CD4-positive, alpha-beta memory T cell (primary cell): ENCODE results near the gene HDAC4. TPM values are rescaled to one million over a fixed set of nuclear protein-coding genes. Genes with fewer than 3 reads are reported as not detected.
A peak's percentile ranks its signal among the peaks of the same experiment; 100 is the strongest.
"Not testable (repeated sequence)": the region's sequence is repeated elsewhere in the genome, so short reads cannot be mapped to it uniquely, and the experiment has no call there.

Experiments
- CTCF ChIA-PET: fragments of 350-600 bp; sonication (Branson Sonifier 250); formaldehyde crosslinking; loops from one replicate; lab custom pipeline; 2021; ENCODE audit warnings: inconsistent platforms; ENCODE audit not compliant: partially characterized antibody; lab: Charles Lee
- POLR2A ChIA-PET: fragments of 350-600 bp; sonication (Branson Sonifier 250); formaldehyde crosslinking; loops from one replicate; lab custom pipeline; 2021; ENCODE audit not compliant: partially characterized antibody; lab: Charles Lee
- DNase-seq, 5 donors: peaks; one replicate each; pipeline versions ENCODE4 v3.0.0 to v3.0.0-alpha.2; 2020 to 2022; ENCODE audit warnings: mixed read lengths in 1 of 5
- H3K27ac ChIP-seq: one replicate; pipeline ENCODE4 v1.7.0; 2013; ENCODE audit warnings: low read depth, low read length
- H3K27me3 ChIP-seq: 2 replicates; pipeline ENCODE4 v1.7.0; 2013; ENCODE audit warnings: mild to moderate bottlenecking, low read length, moderate library complexity; ENCODE audit not compliant: insufficient read depth
- H3K36me3 ChIP-seq: 2 replicates; pipeline ENCODE4 v1.7.0; 2013; ENCODE audit warnings: mild to moderate bottlenecking, low read length, moderate library complexity; ENCODE audit not compliant: insufficient read depth
- H3K4me1 ChIP-seq: 2 replicates; pipeline ENCODE4 v1.7.0; 2013; ENCODE audit warnings: mild to moderate bottlenecking, low read length, moderate library complexity; ENCODE audit not compliant: insufficient read depth
- H3K4me3 ChIP-seq, 2 donors: one replicate each; pipeline ENCODE4 v1.7.0; 2013; ENCODE audit warnings: low read length in 2 of 2, mild to moderate bottlenecking in 1 of 2
- H3K9me3 ChIP-seq, 2 donors: one replicate each; pipeline ENCODE4 v1.7.0; 2013; ENCODE audit warnings: low read length in 2 of 2, control low read depth in 1 of 2; ENCODE audit not compliant: control insufficient read depth in 1 of 2
- H3K27ac Mint-ChIP-seq, 7 donors: one replicate each; pipeline ENCODE4 v1.8.0; 2020 to 2021; ENCODE audit warnings: mixed read lengths in 7 of 7, mild to moderate bottlenecking in 6 of 7, inconsistent platforms in 3 of 7, moderate library complexity in 3 of 7
- H3K27me3 Mint-ChIP-seq, 2 donors: one replicate each; pipeline ENCODE4 v1.8.0; 2020 to 2021; ENCODE audit warnings: mixed read lengths in 2 of 2
- H3K36me3 Mint-ChIP-seq, 2 donors: one replicate each; pipeline ENCODE4 v1.8.0; 2020 to 2021; ENCODE audit warnings: mixed read lengths in 2 of 2, inconsistent platforms in 1 of 2, mild to moderate bottlenecking in 1 of 2
- H3K4me1 Mint-ChIP-seq, 4 donors: one replicate each; pipeline ENCODE4 v1.8.0; 2020 to 2021; ENCODE audit warnings: mixed read lengths in 4 of 4, mild to moderate bottlenecking in 1 of 4
- H3K4me3 Mint-ChIP-seq, 8 donors: one replicate each; pipeline ENCODE4 v1.8.0; 2020 to 2021; ENCODE audit warnings: mixed read lengths in 8 of 8, mild to moderate bottlenecking in 7 of 8, moderate library complexity in 6 of 8, inconsistent platforms in 3 of 8
- H3K9me3 Mint-ChIP-seq, 8 donors: one replicate each; pipeline ENCODE4 v1.8.0; 2020 to 2021; ENCODE audit warnings: mixed read lengths in 8 of 8, mild to moderate bottlenecking in 5 of 8, inconsistent platforms in 3 of 8, moderate library complexity in 1 of 8
- intact Hi-C: fragments of 100-400 bp; cut with micrococcal nuclease; formaldehyde crosslinking; loops from one replicate; pipeline ENCODE4 v1.15.1; 2023
- polyA plus RNA-seq, 2 donors: library from polyadenylated mRNA; unstranded; fragments of 300-500 nt; fragmentation: Illumina TruSeq; gene quantifications; one replicate each; pipeline ENCODE4 v1.2.3, GENCODE V29; 2021
- total RNA-seq, 2 experiments: library from RNA; stranded (reverse); gene quantifications; one replicate each; pipeline ENCODE4 v1.2.3, GENCODE V29; 2021

Gene HDAC4
- total RNA-seq (10 to 100 TPM; 50.2 to 59.7 TPM), polyA plus RNA-seq (10 to 100 TPM in 1 of 2 donors, 1 to 10 TPM in 1; 1.4 to 10.6 TPM)

DNA sequence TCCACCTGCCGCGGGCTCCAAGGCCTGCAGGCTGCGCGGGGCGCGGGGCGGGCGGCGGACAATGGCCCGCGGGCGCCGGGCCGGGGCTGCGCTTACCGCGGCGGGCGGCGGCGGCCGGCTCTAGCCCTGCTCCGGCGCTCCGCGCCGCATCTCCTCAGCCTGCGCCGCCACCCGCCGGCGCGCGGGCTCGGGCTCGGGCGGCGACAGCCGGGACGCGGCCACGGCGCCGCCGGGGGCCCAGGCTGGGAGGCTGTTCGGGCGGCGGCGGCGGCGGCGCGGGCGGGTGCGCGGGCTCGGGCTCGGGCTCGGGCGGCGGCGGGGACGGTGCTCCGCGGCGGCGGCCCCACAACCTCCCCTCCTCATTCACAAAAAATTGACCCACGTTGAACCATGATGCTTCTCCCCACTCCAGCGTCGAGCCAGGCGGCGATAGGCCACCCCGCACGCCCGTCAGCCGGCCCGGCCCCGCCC is at the start of gene HDAC4:
TSS of gene HDAC4 (minus strand) at position 425 of the 471 bp plus-strand sequence. CDS start 48,321 bp downstream, outside the sequence.
- no peaks in the 10 kb centered on the region for H3K27me3 Mint-ChIP-seq
- H3K27ac ChIP-seq = peak within 1 kb of the TSS; percentile 100
- peaks cover 15 to 58% (median 35%) of the 10 kb centered on the region in 4 donors for H3K4me1 Mint-ChIP-seq
- no peaks in the 10 kb centered on the region for H3K27me3 ChIP-seq
- H3K4me3 Mint-ChIP-seq = peak within 1 kb of the TSS; percentile 92 to 98 (median 93)
- peaks cover 30% of the 10 kb centered on the region for H3K4me1 ChIP-seq
- H3K36me3 ChIP-seq = no peaks in the 10 kb centered on the region
- no peak for DNase-seq
- no peaks in the 10 kb centered on the region for H3K9me3 ChIP-seq
- ChIA-PET POLR2A (interaction anchor here (0.6 to 2.7 kb wide), 29 partner anchors 10 to 625 kb away, joined by 3 to 38 read pairs (median 4); no protein-coding TSS in a partner anchor), CTCF (interaction anchor here (0.7 to 1.2 kb wide), 4 partner anchors 20 to 625 kb away, joined by 3 to 12 read pairs (median 4); partner anchors contain the start of gene NDUFA10)
- H3K4me3 ChIP-seq = peak within 1 kb of the TSS; percentile 87 to 89
- peak within 1 kb of the TSS; percentile 94 to 100 (median 98) for H3K27ac Mint-ChIP-seq
- intact Hi-C loops = loop anchor here (1.0 to 10.0 kb wide), 9 partner anchors 20 to 1162 kb away; partner anchors contain the start of genes DUSP28 and NDUFA10
- H3K9me3 Mint-ChIP-seq = no peaks in the 10 kb centered on the region
- peaks cover 0 to 9% of the 10 kb centered on the region in 2 donors for H3K36me3 Mint-ChIP-seq

DNA sequence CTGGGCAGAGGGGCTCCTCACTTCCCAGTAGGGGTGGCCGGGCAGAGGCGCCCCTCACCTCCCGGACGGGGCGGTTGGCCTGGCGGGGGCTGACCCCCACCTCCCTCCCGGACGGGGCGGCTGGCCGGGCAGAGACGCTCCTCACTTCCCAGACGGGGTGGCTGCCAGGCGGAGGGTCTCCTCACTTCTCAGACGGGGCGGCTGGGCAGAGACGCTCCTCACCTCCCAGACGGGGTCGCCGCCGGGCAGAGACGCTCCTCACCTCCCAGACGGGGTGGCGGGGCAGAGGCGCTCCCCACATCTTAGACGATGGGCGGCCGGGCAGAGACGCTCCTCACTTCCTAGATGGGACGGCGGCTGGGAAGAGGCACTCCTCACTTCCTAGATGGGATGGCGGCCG is 48.6 kb upstream of the HDAC4 start:
- H3K4me3 ChIP-seq, DNase-seq, intact Hi-C loops, POLR2A ChIA-PET, H3K27me3 ChIP-seq, H3K36me3 ChIP-seq, H3K4me1 ChIP-seq, H3K4me3 Mint-ChIP-seq, H3K27ac ChIP-seq, CTCF ChIA-PET, H3K4me1 Mint-ChIP-seq, H3K9me3 ChIP-seq, H3K27me3 Mint-ChIP-seq, H3K27ac Mint-ChIP-seq: not testable (repeated sequence)
- H3K36me3 Mint-ChIP-seq = peaks cover 2 to 16% of the 10 kb centered on the region in 2 donors
- H3K9me3 Mint-ChIP-seq = peaks cover 2 to 36% (median 30%) of the 10 kb centered on the region in 8 donors

DNA sequence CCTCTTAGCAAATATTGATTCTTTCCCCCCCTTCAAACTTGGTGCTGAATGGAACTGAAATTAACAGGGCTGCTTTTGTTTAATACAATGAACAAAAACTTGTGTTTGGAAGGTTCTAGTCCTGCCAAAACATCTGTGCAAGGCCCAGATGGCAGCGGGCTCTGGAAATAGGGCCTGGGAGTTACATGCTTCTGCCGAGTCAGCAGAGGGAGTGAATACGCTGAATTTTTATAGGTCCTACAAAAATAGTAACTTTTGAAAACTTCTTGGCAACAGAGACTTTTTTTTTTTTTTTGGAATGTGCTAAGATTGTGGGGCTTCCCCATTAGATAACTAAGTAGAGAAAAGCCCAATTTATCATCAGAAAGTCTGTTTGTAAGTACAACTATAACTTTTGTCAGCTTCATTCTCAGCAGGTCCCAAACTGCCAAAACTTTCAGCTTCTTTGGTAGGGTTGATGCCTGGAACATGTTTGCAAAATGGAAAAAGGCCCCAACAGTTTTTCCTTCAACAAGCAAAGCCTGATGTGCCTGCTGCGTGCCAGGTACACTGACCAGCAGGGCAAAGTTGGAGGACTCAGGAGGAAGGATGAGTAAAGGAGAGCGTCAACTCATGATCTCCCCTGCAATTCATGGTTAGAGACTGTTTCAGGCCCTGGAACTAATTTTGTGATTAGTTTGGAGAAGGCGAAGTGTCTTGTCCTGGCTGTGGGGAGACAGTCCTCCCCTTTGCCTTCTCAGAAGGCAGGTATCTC is 45.1 kb upstream of the HDAC4 start:
- H3K27me3 Mint-ChIP-seq = peaks cover 11 to 14% of the 10 kb centered on the region in 2 donors
- Histone ChIP-seq H3K4me3 (no peak overlapping the region), H3K36me3 (no peaks in the 10 kb centered on the region), H3K4me1 (peaks cover 13% of the 10 kb centered on the region), H3K9me3 (no peaks in the 10 kb centered on the region), H3K27ac (no peak overlapping the region), H3K27me3 (peaks cover 7% of the 10 kb centered on the region)
- no peak overlapping the region for H3K27ac Mint-ChIP-seq
- H3K4me1 Mint-ChIP-seq = peaks cover 9 to 21% (median 14%) of the 10 kb centered on the region in 4 donors
- peaks cover 0 to 2% of the 10 kb centered on the region in 2 donors for H3K36me3 Mint-ChIP-seq
- DNase-seq = no peak
- H3K4me3 Mint-ChIP-seq = no peak overlapping the region
- H3K9me3 Mint-ChIP-seq = peaks cover 0 to 5% (median 3%) of the 10 kb centered on the region in 8 donors
- CTCF ChIA-PET = no interaction called here
- intact Hi-C loops = no loop called here
- POLR2A ChIA-PET = no interaction called here

DNA sequence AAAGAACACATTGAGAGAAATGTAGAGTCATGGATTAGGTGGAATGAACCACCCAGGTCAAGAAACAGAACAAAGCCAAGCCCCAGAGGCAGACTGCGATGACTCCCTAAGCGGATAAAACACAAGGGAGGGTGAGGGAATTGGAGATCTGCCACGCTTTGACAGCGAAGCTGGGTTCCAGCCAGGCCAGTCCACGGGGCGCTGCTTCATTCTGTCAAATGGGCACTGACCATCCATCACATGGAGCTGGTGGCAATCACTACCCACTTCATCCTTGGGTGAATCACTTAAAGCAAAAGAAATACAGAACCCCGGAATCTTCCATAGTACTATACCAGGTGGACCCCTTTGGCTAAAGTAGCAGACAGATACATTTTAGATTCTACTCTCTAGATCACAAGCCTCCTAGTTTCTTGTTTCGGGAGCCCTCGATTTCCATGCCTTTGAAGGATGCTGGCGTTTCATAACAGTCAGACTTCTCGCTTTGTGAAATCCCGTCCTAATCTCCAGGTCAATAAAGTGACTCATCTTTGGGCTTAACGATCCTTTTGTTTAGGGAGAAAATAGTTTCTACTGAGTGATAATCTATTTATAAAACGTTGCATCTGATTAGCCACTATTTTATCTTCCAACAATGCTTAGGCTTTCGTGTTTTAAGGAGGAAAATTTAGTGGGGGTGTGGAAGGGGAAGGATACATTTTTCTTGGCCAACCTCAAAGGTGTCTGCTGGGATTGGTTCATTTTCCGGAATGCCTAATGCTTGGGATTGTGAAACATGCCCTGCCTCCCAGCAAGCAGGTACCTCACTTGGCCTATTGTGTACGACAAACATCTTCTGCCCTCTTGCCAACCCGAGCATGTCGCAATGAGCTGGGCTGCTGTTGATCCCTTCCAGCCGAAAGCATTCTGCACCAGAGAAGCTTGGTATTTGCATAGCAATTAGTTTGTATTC is 44.1 kb upstream of the HDAC4 start:
- Mint-ChIP-seq H3K27me3 (peaks cover 13 to 21% of the 10 kb centered on the region in 2 donors), H3K27ac (no peak overlapping the region), H3K4me1 (peaks cover 9 to 25% (median 19%) of the 10 kb centered on the region in 4 donors), H3K4me3 (no peak overlapping the region), H3K9me3 (peaks cover 0 to 2% (median 0%) of the 10 kb centered on the region in 8 donors), H3K36me3 (no peaks in the 10 kb centered on the region)
- H3K4me1 ChIP-seq = peaks cover 16% of the 10 kb centered on the region
- H3K4me3 ChIP-seq = no peak overlapping the region
- intact Hi-C loops = no loop called here
- POLR2A ChIA-PET = no interaction called here
- DNase-seq = no peak
- CTCF ChIA-PET = interaction anchor here (0.6 kb wide), 1 partner anchor 237 kb away, joined by 6 read pairs; no protein-coding TSS in a partner anchor
- peaks cover 9% of the 10 kb centered on the region for H3K27me3 ChIP-seq
- H3K9me3 ChIP-seq = no peaks in the 10 kb centered on the region
- no peaks in the 10 kb centered on the region for H3K36me3 ChIP-seq
- no peak overlapping the region for H3K27ac ChIP-seq

DNA sequence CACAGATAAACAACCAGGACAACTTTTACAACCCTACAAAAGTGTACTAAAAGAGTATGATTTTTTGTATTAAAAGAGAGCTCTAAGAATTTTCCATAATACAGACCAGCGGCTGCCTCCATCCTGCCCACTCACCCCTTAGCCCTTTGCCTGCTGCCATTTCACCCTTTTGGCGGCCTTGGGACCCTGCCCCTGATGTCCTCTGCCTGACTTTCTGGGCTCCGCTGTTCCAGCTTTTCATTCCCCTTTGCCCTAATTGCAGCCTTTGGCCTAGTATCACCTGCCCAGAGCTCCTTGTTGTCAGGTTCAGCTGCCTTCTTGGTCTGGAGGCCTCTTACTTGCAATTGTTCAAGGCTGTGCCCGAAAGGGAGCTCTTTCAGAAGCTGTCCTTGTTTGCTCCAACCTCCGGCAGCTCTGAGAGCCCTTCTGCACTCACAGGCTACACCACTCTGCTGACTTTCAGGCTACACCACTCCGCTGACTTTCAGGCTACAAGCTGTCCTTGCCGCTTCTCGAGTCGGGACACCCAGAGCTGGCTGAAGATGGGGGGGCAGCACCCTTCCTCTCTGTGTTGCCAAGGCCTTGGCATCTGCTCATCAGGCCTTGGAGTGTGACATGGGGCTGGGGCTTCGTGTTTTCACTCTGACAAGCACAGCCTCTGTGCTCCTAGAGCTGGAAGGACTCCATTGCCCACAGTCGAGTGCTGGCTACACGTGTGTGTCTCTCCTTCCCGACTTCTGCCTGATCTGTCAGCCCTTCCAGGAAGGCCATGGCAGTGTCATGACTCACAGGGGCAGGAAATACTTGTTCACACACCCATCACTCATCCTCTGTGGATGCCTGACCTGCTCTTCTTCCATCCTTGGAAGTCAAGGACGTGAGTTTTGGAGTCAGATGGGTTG is 43.1 kb upstream of the HDAC4 start:
- ChIA-PET POLR2A (interaction anchor here (1.2 kb wide), 1 partner anchor 12 kb away, joined by 4 read pairs; no protein-coding TSS in a partner anchor), CTCF (no interaction called here)
- Histone ChIP-seq H3K4me3 (no peak overlapping the region), H3K4me1 (peaks cover 16% of the 10 kb centered on the region), H3K27ac (no peak overlapping the region), H3K27me3 (peaks cover 9% of the 10 kb centered on the region), H3K36me3 (no peaks in the 10 kb centered on the region), H3K9me3 (no peaks in the 10 kb centered on the region)
- DNase-seq = no peak
- peak overlapping the region in 1 of 8 donors; percentile 36 for H3K4me3 Mint-ChIP-seq
- peaks cover 0 to 2% (median 0%) of the 10 kb centered on the region in 8 donors for H3K9me3 Mint-ChIP-seq
- intact Hi-C loops = no loop called here
- H3K4me1 Mint-ChIP-seq = peaks cover 9 to 25% (median 19%) of the 10 kb centered on the region in 4 donors
- H3K36me3 Mint-ChIP-seq = no peaks in the 10 kb centered on the region
- H3K27me3 Mint-ChIP-seq = peaks cover 20 to 24% of the 10 kb centered on the region in 2 donors
- H3K27ac Mint-ChIP-seq = no peak overlapping the region

DNA sequence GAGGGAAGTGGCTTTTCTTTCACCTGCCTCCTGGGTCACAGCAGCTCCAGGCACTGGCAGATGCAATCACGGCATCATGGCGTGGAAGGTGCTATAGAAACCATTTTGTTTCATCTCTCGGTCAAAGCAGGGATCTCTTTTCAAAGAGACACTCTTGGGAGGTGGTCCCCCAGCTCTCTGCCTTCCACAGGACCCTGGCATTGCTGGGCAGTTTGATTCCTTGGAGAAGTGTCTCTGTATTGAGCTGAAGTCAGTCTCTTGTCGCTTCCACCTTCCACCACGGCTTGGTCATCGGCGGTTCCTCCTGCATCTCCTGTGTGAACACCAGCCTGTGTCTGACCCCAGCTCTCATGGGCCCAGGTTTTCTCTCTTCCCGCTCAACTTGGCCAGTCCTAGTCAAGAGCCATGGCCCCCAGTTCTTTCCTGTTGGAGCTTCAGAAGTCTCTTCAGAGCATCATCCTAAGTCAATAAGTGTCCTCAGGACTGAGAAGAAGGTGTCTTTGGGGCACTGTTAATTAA is 42.3 kb upstream of the HDAC4 start:
- intact Hi-C loops = no loop called here
- Histone ChIP-seq H3K4me3 (no peak overlapping the region), H3K4me1 (peaks cover 16% of the 10 kb centered on the region), H3K27ac (no peak overlapping the region), H3K36me3 (no peaks in the 10 kb centered on the region), H3K27me3 (peaks cover 9% of the 10 kb centered on the region), H3K9me3 (no peaks in the 10 kb centered on the region)
- H3K9me3 Mint-ChIP-seq = peaks cover 0 to under 1% (median 0%) of the 10 kb centered on the region in 8 donors
- peak overlapping the region in 1 of 7 donors; percentile 25 for H3K27ac Mint-ChIP-seq
- DNase-seq = no peak
- peaks cover 9 to 25% (median 19%) of the 10 kb centered on the region in 4 donors for H3K4me1 Mint-ChIP-seq
- POLR2A ChIA-PET = interaction anchor here (1.0 to 1.2 kb wide), 2 partner anchors 11 to 105 kb away, joined by 4 to 5 read pairs; no protein-coding TSS in a partner anchor
- peaks cover 20 to 24% of the 10 kb centered on the region in 2 donors for H3K27me3 Mint-ChIP-seq
- no peaks in the 10 kb centered on the region for H3K36me3 Mint-ChIP-seq
- CTCF ChIA-PET = no interaction called here
- no peak overlapping the region for H3K4me3 Mint-ChIP-seq
